Colonic mucosa (tissue), 4 donors: ENCODE measurements around the gene MPEG1. TPM values are rescaled to one million over a fixed set of nuclear protein-coding genes. Genes with fewer than 3 reads are reported as not detected.

Source experiments
- DNase-seq: peaks from one replicate; pipeline ENCODE4 v3.0.0-alpha.2; 2020
- H3K27ac ChIP-seq: fragments of 200-600 bp; one replicate; pipeline ENCODE4 v1.8.0; 2021
- H3K27me3 ChIP-seq: fragments of 200-600 bp; one replicate; pipeline ENCODE4 v1.8.0; 2021
- H3K36me3 ChIP-seq: fragments of 200-600 bp; one replicate; pipeline ENCODE4 v1.8.0; 2021
- H3K4me1 ChIP-seq: fragments of 200-600 bp; one replicate; pipeline ENCODE4 v1.8.0; 2021; ENCODE audit warnings: mild to moderate bottlenecking
- H3K4me3 ChIP-seq: fragments of 200-600 bp; one replicate; pipeline ENCODE4 v1.8.0; 2021
- H3K9ac ChIP-seq, 2 donors: one replicate each; pipeline ENCODE4 v1.7.0; 2013; ENCODE audit warnings: control low read depth in 2 of 2, low read depth in 2 of 2, low read length in 2 of 2
- H3K9me3 ChIP-seq: fragments of 200-600 bp; one replicate; pipeline ENCODE4 v1.8.0; 2021
- intact Hi-C: fragments of 100-400 bp; cut with DNase I; formaldehyde crosslinking; loops from one replicate; pipeline ENCODE4 v1.14.1; 2022
- total RNA-seq, 2 donors: library from RNA; stranded (reverse); fragmentation: NEBNext Ultra II Directional in 1 of 2; extraction: Animal tissue kit (Norgen Biotek cat#: 25700) in 1 of 2; gene quantifications; one replicate each; pipeline ENCODE4 v1.2.1, GENCODE V29; 2021
- TF ChIP-seq, protein P1 (sequence below): fragments of 200-600 bp; IDR thresholded peaks from one replicate; pipeline ENCODE4 v1.8.0; 2022; ENCODE audit warnings: antibody characterized with exemption, mild to moderate bottlenecking
- donor health status: healthy.
- donor health status: DM: no; HTN: no; CAD: no.
- donor health status: DM: no; HTN: no; CAD: no.

MPEG1 gene
- total RNA-seq, 2 donors from 2014 or later, result 4.7 to 17.6 TPM

DNA sequence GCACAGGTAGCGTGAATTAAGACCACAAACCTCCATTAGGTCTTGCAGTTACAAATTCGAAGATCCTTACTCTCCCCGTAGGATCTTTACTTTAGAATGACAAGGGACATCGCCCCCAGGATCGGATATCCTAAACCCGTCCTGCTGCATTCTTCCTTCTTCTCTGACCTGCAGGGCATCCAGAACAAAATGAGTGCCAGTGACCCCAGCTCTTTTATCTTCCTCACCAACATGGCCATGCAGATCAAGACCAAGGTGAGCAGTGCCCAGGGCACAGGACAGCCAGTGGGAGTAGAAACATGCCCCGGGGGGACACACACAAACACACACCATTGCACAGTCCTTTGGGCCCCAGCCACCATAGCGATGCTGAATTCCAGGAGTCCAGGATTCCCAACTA, 42.6 kb upstream of the MPEG1 start:
- H3K9ac ChIP-seq, result no peak overlapping the region
- no peaks in the 10 kb centered on the region for H3K36me3 ChIP-seq
- H3K27me3 ChIP-seq, result no peaks in the 10 kb centered on the region

DNA sequence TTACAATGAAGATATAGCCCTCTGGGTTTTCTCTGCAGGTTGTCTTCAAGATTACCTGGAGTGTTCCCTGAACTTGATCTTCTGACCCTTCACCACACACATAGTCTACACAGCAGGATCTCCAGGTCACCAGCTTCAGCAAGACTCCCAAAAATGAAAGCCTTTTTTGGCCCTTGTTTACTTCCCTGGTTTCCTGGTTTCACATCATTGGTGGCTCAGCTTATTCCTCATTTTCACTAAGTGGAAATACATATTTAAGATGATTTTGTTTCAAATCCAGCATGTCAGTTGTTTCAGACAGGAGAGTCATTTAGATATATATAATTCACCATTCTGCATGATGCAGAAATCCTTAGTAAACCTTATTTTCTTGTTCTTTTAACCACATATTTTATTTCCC, 41.6 kb upstream of the MPEG1 start:
- intact Hi-C loops, result no loop called here
- Histone ChIP-seq H3K27ac (no peak overlapping the region), H3K9ac (no peak overlapping the region)

More for the DNA sequence above, 42.6 kb upstream of the MPEG1 start:
- TF ChIP-seq, protein P1, sequence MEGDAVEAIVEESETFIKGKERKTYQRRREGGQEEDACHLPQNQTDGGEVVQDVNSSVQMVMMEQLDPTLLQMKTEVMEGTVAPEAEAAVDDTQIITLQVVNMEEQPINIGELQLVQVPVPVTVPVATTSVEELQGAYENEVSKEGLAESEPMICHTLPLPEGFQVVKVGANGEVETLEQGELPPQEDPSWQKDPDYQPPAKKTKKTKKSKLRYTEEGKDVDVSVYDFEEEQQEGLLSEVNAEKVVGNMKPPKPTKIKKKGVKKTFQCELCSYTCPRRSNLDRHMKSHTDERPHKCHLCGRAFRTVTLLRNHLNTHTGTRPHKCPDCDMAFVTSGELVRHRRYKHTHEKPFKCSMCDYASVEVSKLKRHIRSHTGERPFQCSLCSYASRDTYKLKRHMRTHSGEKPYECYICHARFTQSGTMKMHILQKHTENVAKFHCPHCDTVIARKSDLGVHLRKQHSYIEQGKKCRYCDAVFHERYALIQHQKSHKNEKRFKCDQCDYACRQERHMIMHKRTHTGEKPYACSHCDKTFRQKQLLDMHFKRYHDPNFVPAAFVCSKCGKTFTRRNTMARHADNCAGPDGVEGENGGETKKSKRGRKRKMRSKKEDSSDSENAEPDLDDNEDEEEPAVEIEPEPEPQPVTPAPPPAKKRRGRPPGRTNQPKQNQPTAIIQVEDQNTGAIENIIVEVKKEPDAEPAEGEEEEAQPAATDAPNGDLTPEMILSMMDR, result no peak
- Histone ChIP-seq H3K4me3 (no peak overlapping the region), H3K27ac (no peak overlapping the region), H3K4me1 (no peaks in the 10 kb centered on the region), H3K9me3 (no peaks in the 10 kb centered on the region)
- no peak for DNase-seq
- intact Hi-C loops, result no loop called here

DNA sequence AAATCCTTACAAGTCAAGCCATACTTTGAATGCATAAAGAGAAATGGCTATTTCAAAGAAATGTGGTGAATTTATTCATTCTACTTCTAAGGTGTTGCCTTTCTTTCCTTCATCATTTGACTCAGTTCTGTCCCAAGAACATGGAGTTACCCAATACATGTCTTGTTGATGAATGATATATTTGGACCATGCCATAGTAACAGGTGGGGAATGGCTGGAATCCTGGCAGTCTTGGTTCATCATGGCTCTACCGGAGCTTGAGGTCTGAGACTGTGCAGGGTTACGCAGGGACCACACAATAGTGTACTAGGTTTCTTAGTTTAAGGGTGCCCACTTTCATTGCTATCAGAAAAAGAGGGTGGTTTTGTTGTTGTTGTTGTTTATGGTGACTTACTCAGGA, 40.3 kb upstream of the MPEG1 start:
- Histone ChIP-seq H3K9me3 (no peaks in the 10 kb centered on the region), H3K4me3 (no peak overlapping the region), H3K4me1 (no peaks in the 10 kb centered on the region), H3K36me3 (no peaks in the 10 kb centered on the region), H3K9ac (no peak overlapping the region), H3K27ac (no peak overlapping the region), H3K27me3 (no peaks in the 10 kb centered on the region)
- intact Hi-C loops, result no loop called here
- no peak for DNase-seq
- TF ChIP-seq, protein P1, result no peak

More for the DNA sequence above, 41.6 kb upstream of the MPEG1 start:
- H3K27me3 ChIP-seq, result no peaks in the 10 kb centered on the region
- no peak for DNase-seq
- TF ChIP-seq, protein P1, result no peak
- H3K9me3 ChIP-seq, result no peaks in the 10 kb centered on the region
- no peak overlapping the region for H3K4me3 ChIP-seq
- no peaks in the 10 kb centered on the region for H3K36me3 ChIP-seq
- H3K4me1 ChIP-seq, result no peaks in the 10 kb centered on the region

DNA sequence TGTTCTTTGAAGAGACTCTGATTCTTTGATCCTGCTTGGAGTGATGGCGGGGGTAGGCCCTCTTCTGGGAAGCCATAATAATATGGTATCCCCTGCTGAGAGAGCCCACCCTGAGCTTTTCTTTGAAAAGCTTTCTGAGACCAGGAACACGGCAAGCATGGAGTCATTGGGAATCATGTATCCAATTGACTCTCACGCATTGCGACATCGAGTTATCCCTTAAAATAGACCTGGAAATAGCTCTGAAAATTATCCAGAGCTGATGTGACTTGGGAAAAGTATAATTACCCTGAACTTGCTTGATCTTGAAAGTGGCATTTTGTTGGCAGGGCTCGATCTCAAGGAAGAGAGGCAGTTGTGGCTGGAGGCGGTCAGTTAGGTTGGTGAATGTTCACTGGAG, 36.8 kb upstream of the MPEG1 start:
- Histone ChIP-seq H3K36me3 (no peaks in the 10 kb centered on the region), H3K4me1 (no peaks in the 10 kb centered on the region), H3K4me3 (no peak overlapping the region), H3K27me3 (no peaks in the 10 kb centered on the region), H3K27ac (no peak overlapping the region), H3K9me3 (no peaks in the 10 kb centered on the region), H3K9ac (no peak overlapping the region)
- DNase-seq, result no peak
- intact Hi-C loops, result no loop called here
- TF ChIP-seq, protein P1, result no peak

DNA sequence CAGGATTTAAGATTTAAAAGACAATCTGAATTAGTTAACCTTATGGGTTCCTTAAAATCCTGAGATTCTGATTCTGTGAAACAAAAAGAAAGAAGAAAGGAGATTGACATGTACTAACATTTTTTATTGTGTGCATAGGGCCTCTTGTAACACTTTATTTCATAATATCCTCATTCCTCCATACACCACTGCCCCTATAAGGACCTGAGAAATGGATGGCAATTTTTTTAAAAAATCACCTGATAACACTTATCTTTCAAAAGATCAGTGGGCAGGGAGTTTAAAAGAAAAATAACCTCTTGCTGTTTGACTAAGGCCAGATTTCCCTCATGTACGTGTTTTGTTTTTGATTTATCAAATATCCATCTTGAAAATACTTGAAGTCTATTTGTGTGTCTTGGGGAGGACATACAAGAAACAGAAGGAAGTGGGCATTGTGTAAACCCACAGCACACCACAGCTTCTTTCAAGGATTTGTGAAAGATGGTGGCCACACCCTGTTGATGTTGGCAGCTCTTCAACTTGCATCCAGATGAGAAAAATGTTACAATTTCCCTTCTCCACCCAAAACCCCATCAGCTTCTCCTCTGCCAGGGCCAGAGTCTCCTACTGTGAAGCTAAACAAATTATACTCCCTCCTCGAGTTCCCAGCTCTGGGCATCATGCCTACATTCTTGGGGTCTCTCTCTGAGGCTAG, 35.0 kb upstream of the MPEG1 start:
- H3K4me3 ChIP-seq, result no peak overlapping the region
- H3K27ac ChIP-seq, result no peak overlapping the region
- no peak overlapping the region for H3K9ac ChIP-seq
- H3K9me3 ChIP-seq, result no peaks in the 10 kb centered on the region
- intact Hi-C loops, result no loop called here
- DNase-seq, result no peak
- no peaks in the 10 kb centered on the region for H3K4me1 ChIP-seq
- no peaks in the 10 kb centered on the region for H3K36me3 ChIP-seq
- H3K27me3 ChIP-seq, result no peaks in the 10 kb centered on the region
- TF ChIP-seq, protein P1, result no peak
